ENCODE data around the gene PRPF38B.

Gene PRPF38B

GRCh38 chr1:108734171-108734865 lies 42.2 kb downstream of the PRPF38B start:
- no peak overlapping the region for H3K9ac ChIP-seq (ENCODE audit: insufficient read length)
- no peaks in the 10 kb centered on the region for H3K36me3 ChIP-seq (ENCODE audit: insufficient read depth, low read length)
- no peaks in the 10 kb centered on the region for H3K9me3 ChIP-seq (ENCODE audit: low read depth, low read length)
- no peak for DNase-seq (ENCODE audit: low read depth, low spot score)
- no peak overlapping the region for H3K4me3 ChIP-seq
- no peak overlapping the region for H3K27ac ChIP-seq
- TF ChIP-seq FOXP2 (optimal IDR thresholded peaks at IDR 0.05; ENCODE audit: control extremely low read depth, extremely low read length, insufficient read depth): no peak

GRCh38 chr1:108742253-108742652 lies 50.1 kb downstream of the PRPF38B start:
- Histone ChIP-seq H3K9ac (ENCODE audit: insufficient read length) (no peak overlapping the region), H3K36me3 (ENCODE audit: insufficient read depth, low read length) (no peaks in the 10 kb centered on the region), H3K9me3 (ENCODE audit: low read depth, low read length) (no peaks in the 10 kb centered on the region), H3K4me3 (no peak overlapping the region), H3K27ac (no peak overlapping the region)
- DNase-seq (ENCODE audit: low read depth, low spot score): no peak
- TF ChIP-seq POLR2AphosphoS5 (IDR thresholded peaks at IDR 0.05; ENCODE audit: borderline replicate concordance, low read depth, low read length): no peak
- TF ChIP-seq FOXP2 (optimal IDR thresholded peaks at IDR 0.05; ENCODE audit: control extremely low read depth, extremely low read length, insufficient read depth): no peak
- TF ChIP-seq EZH2 (IDR thresholded peaks at IDR 0.05): no peak

GRCh38 chr1:108745980-108746381 lies 53.9 kb downstream of the PRPF38B start:
- no peak overlapping the region for H3K27ac ChIP-seq
- H3K9me3 ChIP-seq (ENCODE audit: low read depth, low read length): no peaks in the 10 kb centered on the region
- no peaks in the 10 kb centered on the region for H3K36me3 ChIP-seq (ENCODE audit: insufficient read depth, low read length)
- peak overlapping the region; percentile 81 for H3K4me3 ChIP-seq
- no peak for TF ChIP-seq FOXP2 (optimal IDR thresholded peaks at IDR 0.05; ENCODE audit: control extremely low read depth, extremely low read length, insufficient read depth)
- TF ChIP-seq POLR2AphosphoS5 (IDR thresholded peaks at IDR 0.05; ENCODE audit: borderline replicate concordance, low read depth, low read length): no peak
- no peak for TF ChIP-seq EZH2 (IDR thresholded peaks at IDR 0.05)
- DNase-seq (ENCODE audit: low read depth, low spot score): no peak
- H3K9ac ChIP-seq (ENCODE audit: insufficient read length): peak overlapping the region; percentile 7

GRCh38 chr1:108746382-108747170 lies 54.5 kb downstream of the PRPF38B start, which contains the start of gene STXBP3:
STXBP3 (plus strand) TSS chr1:108746674; CDS start chr1:108746738, 64 bp downstream.
- no peaks in the 10 kb centered on the region for H3K36me3 ChIP-seq (ENCODE audit: insufficient read depth, low read length)
- H3K27ac ChIP-seq: peak within 1 kb of the TSS; percentile 57
- TF ChIP-seq POLR2AphosphoS5 (IDR thresholded peaks at IDR 0.05; ENCODE audit: borderline replicate concordance, low read depth, low read length): peak; percentile 98
- no peak for TF ChIP-seq EZH2 (IDR thresholded peaks at IDR 0.05)
- TF ChIP-seq FOXP2 (optimal IDR thresholded peaks at IDR 0.05; ENCODE audit: control extremely low read depth, extremely low read length, insufficient read depth): peak; percentile 81
- H3K9me3 ChIP-seq (ENCODE audit: low read depth, low read length): no peaks in the 10 kb centered on the region
- peak; percentile 92 for DNase-seq (ENCODE audit: low read depth, low spot score)
- H3K9ac ChIP-seq (ENCODE audit: insufficient read length): peak within 1 kb of the TSS; percentile 71
- peak within 1 kb of the TSS; percentile 81 for H3K4me3 ChIP-seq

GRCh38 chr1:108747171-108747850 lies 55.2 kb downstream of the PRPF38B start:
- H3K27ac ChIP-seq: peak overlapping the region; percentile 57
- DNase-seq (ENCODE audit: low read depth, low spot score): no peak
- H3K4me3 ChIP-seq: peak overlapping the region; percentile 81
- no peaks in the 10 kb centered on the region for H3K9me3 ChIP-seq (ENCODE audit: low read depth, low read length)
- peak overlapping the region; percentile 71 for H3K9ac ChIP-seq (ENCODE audit: insufficient read length)
- H3K36me3 ChIP-seq (ENCODE audit: insufficient read depth, low read length): no peaks in the 10 kb centered on the region
- TF ChIP-seq FOXP2 (optimal IDR thresholded peaks at IDR 0.05; ENCODE audit: control extremely low read depth, extremely low read length, insufficient read depth) (no peak), EZH2 (IDR thresholded peaks at IDR 0.05) (no peak), POLR2AphosphoS5 (IDR thresholded peaks at IDR 0.05; ENCODE audit: borderline replicate concordance, low read depth, low read length) (peak; percentile 32; the same call in 1 of the 2 replicates)

- Histone ChIP-seq H3K36me3 (ENCODE audit: insufficient read depth, low read length) (no peaks in the 10 kb centered on the region), H3K9me3 (ENCODE audit: low read depth, low read length) (no peaks in the 10 kb centered on the region), H3K4me3 (peak overlapping the region; percentile 81; the same call in 1 of the 2 replicates), H3K9ac (ENCODE audit: insufficient read length) (peak overlapping the region; percentile 71), H3K27ac (no peak overlapping the region)
- DNase-seq (ENCODE audit: low read depth, low spot score): no peak
- TF ChIP-seq FOXP2 (optimal IDR thresholded peaks at IDR 0.05; ENCODE audit: control extremely low read depth, extremely low read length, insufficient read depth): no peak
- TF ChIP-seq EZH2 (IDR thresholded peaks at IDR 0.05): no peak
- no peak for TF ChIP-seq POLR2AphosphoS5 (IDR thresholded peaks at IDR 0.05; ENCODE audit: borderline replicate concordance, low read depth, low read length)
Measured at GRCh38 chr1:108747898-108748297, 55.8 kb downstream of the PRPF38B start.

GRCh38 chr1:108749081-108749480 lies 57.0 kb downstream of the PRPF38B start:
- H3K9ac ChIP-seq (ENCODE audit: insufficient read length): no peak overlapping the region
- no peak overlapping the region for H3K4me3 ChIP-seq
- no peak overlapping the region for H3K27ac ChIP-seq
- TF ChIP-seq EZH2 (IDR thresholded peaks at IDR 0.05) (no peak), POLR2AphosphoS5 (IDR thresholded peaks at IDR 0.05; ENCODE audit: borderline replicate concordance, low read depth, low read length) (no peak), FOXP2 (optimal IDR thresholded peaks at IDR 0.05; ENCODE audit: control extremely low read depth, extremely low read length, insufficient read depth) (no peak)
- H3K9me3 ChIP-seq (ENCODE audit: low read depth, low read length): no peaks in the 10 kb centered on the region
- peaks cover 5% of the 10 kb centered on the region for H3K36me3 ChIP-seq (ENCODE audit: insufficient read depth, low read length)
- DNase-seq (ENCODE audit: low read depth, low spot score): no peak
